Omental fat pad (tissue), 4 donors: ENCODE results near the gene L3HYPDH. TPM values are rescaled to one million over a fixed set of nuclear protein-coding genes. Genes with fewer than 3 reads are reported as not detected.
A peak's percentile ranks its signal among the peaks of the same experiment; 100 is the strongest.
"Not testable (repeated sequence)": the region's sequence is repeated elsewhere in the genome, so short reads cannot be mapped to it uniquely, and the experiment has no call there.

Experiments
- ATAC-seq: fragments of 150-250 bp; one replicate; pipeline ENCODE4 v1.9.1; 2016; ENCODE audit warnings: mild to moderate bottlenecking, moderate library complexity; ENCODE audit not compliant: low FRiP score
- DNase-seq: peaks from one replicate; pipeline ENCODE4 v3.0.0-alpha.2; 2019; ENCODE audit warnings: low spot score
- total RNA-seq, 4 donors: library from RNA; depleted of rRNA; stranded (reverse); fragments of >200 nt; gene quantifications; one replicate each; pipeline ENCODE4 v1.1.0, GENCODE V29; 2016
- TF ChIP-seq, protein P1 (sequence below), 3 donors: fragments of 450-650 bp; IDR thresholded peaks; one replicate each; pipeline ENCODE4 v1.5.1; 2016 to 2017; ENCODE audit warnings: antibody characterized with exemption in 3 of 3, mild to moderate bottlenecking in 3 of 3, moderate library complexity in 2 of 3

The L3HYPDH gene
- total RNA-seq, 4 donors from 2014 or later: 54.1 to 79.7 (median 75.6) TPM

GRCh38 chr14:59454139-59454538, 30.1 kb downstream of the L3HYPDH start:
- no peak for ATAC-seq
- TF ChIP-seq, protein P1, sequence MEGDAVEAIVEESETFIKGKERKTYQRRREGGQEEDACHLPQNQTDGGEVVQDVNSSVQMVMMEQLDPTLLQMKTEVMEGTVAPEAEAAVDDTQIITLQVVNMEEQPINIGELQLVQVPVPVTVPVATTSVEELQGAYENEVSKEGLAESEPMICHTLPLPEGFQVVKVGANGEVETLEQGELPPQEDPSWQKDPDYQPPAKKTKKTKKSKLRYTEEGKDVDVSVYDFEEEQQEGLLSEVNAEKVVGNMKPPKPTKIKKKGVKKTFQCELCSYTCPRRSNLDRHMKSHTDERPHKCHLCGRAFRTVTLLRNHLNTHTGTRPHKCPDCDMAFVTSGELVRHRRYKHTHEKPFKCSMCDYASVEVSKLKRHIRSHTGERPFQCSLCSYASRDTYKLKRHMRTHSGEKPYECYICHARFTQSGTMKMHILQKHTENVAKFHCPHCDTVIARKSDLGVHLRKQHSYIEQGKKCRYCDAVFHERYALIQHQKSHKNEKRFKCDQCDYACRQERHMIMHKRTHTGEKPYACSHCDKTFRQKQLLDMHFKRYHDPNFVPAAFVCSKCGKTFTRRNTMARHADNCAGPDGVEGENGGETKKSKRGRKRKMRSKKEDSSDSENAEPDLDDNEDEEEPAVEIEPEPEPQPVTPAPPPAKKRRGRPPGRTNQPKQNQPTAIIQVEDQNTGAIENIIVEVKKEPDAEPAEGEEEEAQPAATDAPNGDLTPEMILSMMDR (IDR thresholded peaks at IDR 0.05): no peak
- DNase-seq: no peak

GRCh38 chr14:59451849-59452248, 32.4 kb downstream of the L3HYPDH start:
- TF ChIP-seq, protein P1 (IDR thresholded peaks at IDR 0.05): no peak
- no peak for ATAC-seq
- no peak for DNase-seq

DNA sequence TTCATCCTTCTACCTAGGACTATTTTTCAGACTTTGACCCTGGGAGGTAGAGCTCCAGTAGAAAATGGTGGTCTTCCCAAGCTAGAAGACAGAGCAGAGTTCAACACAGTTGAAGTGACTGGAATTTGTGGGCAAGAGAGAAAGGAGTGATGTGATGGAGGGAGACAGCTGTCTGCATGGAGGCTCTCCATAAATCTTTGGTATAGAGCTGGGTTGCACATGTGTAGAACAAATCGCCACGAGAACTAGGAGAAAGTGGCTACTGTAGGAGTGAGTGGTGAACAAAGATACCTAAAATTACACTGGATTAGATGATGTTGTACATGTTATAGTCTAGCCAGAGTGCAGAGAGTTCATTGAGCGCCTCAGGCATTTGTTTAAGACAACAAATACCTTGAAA, 33.5 kb downstream of the L3HYPDH start:
- ATAC-seq (no peak), DNase-seq (no peak)
- TF ChIP-seq, protein P1 (IDR thresholded peaks at IDR 0.05): no peak

DNA sequence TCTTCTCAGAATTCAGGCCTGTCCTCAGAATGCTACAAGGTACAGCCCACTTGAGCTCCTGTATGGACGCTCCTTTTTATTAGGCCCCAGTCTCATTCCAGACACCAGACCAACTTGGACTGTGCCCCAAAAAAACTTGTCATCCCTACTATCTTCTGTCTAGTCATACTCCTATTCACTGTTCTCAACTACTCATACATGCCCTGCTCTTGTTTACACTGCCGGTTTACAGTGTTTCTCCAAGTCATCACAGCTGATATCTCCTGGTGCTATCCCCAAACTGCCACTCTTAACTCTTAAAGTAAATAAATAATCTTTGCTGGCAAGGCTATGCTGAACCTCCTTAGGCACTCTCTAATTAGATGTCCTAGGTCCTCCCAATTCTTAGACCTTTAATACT, 35.5 kb downstream of the L3HYPDH start:
- ATAC-seq, DNase-seq: not testable (repeated sequence)

- ATAC-seq (peak; percentile 75), DNase-seq (no peak)
- TF ChIP-seq, protein P1 (IDR thresholded peaks at IDR 0.05): no peak
Measured at GRCh38 chr14:59439256-59439965, 44.8 kb downstream of the L3HYPDH start.

DNA sequence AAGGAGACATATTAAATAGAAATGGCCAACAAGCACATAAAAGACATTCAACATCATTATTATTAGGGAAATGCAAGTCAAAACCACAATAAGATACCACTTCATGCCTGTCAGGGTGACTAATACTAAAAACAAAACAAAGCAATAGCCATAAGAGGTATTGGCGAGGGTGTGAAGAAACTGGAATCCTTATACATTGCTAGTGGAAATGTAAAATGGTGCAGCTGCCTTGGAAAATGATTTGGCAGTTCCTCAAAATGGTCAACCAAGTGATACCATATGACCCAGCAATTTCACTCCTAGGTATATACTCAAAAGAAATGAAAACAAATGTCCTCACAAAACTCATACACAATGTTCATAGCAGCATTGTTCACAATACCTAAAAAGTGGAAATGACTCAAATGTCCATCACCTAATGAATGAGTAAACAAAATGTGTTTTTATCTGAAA, 46.0 kb downstream of the L3HYPDH start:
- TF ChIP-seq, protein P1 (IDR thresholded peaks at IDR 0.05): no peak
- no peak for DNase-seq
- no peak for ATAC-seq

DNA sequence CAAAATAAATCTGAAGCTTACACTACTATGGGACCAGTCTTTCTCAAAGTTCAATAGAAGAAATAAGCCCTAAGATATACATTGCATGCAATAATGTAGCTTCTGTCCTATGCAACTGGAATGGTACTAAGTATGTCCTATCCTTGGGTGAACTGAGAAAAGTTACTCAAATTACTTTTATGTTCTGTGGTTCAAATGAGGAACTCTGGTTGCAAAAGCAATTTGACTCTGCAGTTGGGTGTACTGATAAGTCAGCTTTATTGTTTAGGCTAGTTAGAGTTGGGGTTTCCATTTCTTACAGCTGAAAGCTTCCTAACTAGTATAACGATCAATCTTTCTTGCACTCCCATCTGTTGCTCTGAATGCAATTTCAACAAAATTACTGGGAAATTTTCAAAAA, 48.2 kb downstream of the L3HYPDH start:
- TF ChIP-seq, protein P1 (IDR thresholded peaks at IDR 0.05): no peak
- DNase-seq: no peak
- no peak for ATAC-seq
